ENCODE data around the gene POFUT1.
A peak's percentile ranks its signal among the peaks of the same experiment; 100 is the strongest.
"Not testable (repeated sequence)": the region's sequence is repeated elsewhere in the genome, so short reads cannot be mapped to it uniquely, and the experiment has no call there.

The POFUT1 gene

GRCh38 chr20:32236048-32236533, 28.4 kb downstream of the POFUT1 start:
- no peak for DNase-seq

DNA sequence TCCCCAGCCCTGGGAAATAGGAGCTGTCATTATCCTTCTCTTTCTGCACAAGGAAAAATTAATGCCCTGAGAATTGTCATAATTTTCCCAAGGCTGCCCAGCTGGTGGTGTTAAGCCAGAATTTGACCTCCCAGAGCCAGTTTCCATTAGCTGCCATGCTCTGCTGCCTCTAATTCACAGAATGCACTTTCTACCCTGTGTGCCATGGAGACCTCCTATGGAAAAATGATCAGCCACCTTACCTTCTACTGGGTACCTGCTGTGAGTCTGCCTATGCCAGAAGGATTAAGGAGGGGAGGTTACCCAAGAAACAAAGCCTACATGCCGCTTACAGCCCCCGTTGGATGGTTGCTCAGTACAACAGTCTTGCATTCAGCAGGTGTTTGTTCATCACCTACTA, 29.1 kb downstream of the POFUT1 start:
- no peak for DNase-seq

- no peak for DNase-seq
These were observed 29.7 kb downstream of the POFUT1 start for GRCh38 chr20:32237419-32237818.

DNA sequence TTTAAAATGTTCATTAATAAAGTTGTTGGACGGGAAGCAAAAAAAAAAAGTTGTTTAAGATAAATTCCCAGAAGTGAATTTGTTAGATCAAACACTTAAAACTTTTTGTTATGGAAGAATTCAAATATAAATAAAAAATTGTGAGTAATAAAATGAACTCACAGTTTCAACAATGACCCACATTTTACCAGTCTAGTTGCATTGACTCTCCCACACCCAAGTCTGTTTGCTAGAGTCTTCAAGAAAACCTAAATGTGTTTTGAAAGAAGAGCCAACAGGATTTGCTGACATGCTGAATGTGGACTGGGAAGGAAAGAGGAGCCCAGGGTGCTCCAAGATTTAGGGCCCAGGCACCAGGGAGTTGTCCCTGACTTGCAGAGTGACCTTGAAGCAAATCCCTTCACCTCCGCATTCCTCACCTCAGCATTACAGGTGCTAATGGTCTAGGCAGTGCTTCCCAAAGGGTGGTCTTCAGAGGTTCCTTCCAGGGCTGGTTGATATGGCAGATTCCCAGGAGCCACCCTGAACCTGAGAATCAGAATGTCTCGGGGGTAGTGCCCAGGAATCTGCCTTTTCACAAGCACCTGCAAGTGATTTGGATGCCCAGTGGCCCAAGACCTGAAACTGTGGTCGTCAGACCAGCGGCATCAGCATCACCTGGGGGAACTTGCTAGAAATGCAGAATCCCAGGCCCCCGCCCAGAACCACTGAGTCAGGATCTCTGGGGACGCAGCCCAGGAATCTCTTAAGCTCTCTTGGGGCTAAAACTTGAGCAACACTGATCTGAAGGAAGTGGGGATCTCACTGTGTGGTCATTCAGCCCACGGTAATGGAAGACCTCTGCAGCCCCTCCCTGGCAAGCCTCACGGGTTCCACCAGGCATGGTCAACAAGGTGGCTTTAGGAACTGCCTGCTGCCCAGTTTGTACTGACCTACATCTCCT, 31.1 kb downstream of the POFUT1 start:
- no peak for DNase-seq

DNA sequence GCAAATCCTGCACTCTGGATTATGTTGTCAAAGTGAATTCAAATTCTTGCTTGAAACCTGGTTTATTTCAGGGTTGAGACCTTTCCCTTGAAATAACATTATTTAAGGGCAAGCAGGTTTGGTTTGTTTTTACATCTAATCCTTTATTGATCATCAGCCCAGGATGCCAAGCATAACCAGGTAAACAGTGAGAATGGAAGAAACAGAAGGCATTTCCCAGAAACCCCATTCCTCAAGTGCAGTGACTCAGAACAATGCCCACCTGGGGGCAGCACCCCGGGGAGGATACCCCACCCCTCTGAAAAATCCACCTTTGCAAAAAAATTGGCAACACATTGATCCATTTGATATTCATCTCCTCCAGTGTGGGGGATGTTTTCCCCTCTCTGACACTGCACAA, 32.5 kb downstream of the POFUT1 start:
- DNase-seq = no peak

- no peak for DNase-seq
These were observed 34.1 kb downstream of the POFUT1 start for GRCh38 chr20:32241807-32242206.

DNA sequence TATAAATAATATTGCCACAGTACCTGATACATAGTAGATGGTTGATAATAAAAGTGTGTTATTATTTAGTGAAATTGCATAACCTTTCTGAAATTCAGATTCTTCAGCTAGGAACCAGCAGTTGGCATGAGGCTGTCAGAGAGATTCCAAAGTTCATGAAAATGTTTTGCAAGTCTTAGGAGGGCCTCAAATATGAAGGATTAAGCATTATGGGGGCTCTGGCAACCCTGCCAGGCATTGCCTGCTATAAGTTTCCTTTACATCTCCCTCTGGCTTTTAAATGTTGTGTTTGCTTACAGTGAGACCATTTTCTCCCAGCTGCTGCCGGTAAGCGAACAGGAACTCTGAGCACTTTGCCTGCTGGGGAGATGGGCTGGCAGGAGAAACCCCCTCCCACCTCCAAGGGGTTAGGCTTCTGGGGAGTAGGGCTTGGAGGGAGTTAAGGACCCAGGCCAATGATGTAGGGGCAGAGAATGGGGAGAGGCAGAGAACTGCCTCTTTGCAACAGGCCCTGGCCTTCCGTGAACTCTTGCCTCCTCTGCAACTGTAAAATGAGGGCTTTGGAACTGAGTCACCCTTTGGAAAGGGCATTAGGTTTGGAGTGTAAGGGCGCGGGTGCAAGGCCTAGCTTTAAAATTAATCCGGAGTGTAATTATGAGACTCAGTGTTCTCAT, 36.6 kb downstream of the POFUT1 start:
- no peak for DNase-seq

- DNase-seq = no peak
These were observed 37.3 kb downstream of the POFUT1 start for GRCh38 chr20:32244959-32245358.

- DNase-seq = not testable (repeated sequence)
These were observed 38.5 kb downstream of the POFUT1 start for GRCh38 chr20:32246208-32246607.

- no peak for DNase-seq
These were observed 40.4 kb downstream of the POFUT1 start for GRCh38 chr20:32248043-32248442.

DNA sequence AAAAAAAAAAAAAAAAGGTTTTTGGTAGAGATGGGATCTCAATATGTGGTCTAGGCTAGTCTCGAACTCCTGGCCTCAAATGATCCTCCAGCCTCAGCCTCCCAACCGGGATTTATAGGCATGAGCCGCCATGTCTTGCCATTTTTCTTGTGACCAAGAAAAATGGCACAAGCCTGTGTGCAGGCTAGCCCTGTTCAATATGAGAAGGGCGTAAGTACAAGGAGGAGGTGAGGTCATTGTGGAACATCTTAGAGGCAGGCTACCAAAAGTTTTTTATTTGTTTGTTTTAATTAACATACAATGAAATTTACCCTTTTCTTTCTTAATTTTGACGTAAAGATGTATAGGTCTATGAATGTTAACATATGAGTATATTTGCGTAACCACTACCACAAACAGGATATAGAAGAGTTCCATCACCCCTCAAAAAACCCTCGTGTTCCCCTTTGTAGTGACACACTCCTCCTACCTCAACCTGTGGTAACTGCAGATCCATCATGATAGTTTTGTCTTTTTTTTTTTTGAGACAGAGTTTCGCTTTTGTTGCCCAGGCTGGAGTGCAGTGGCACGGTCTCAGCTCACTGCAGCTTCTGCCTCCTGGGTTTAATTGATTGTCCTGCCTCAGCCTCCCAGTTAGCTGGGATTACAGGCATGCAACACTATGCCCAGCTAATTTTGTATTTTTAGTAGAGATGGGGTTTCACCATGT, 41.5 kb downstream of the POFUT1 start:
- DNase-seq = peak; percentile 68

GRCh38 chr20:32251470-32251869, 43.8 kb downstream of the POFUT1 start:
- DNase-seq = no peak

- DNase-seq = no peak
These were observed 44.5 kb downstream of the POFUT1 start for GRCh38 chr20:32252189-32252588.

DNA sequence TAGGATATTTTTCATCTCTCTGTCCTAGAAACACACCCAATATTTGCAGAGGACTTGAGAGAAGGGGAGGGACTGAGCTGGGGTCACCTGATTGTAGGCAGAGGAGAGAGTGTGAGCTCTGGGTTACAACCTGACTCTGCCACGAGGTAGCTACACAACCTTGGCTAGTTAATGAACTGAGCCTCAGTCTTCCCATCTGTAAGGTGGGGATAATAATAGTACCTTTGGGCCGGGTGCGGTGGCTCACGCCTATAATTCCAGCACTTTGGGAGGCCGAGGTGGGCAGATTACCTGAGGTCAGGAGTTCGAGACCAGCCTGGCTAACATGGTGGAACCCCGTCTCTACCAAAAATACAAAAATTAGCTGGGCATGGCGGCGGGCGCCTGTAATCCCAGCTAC, 53.3 kb downstream of the POFUT1 start:
- DNase-seq = not testable (repeated sequence)

- DNase-seq = no peak
These were observed 54.0 kb downstream of the POFUT1 start for GRCh38 chr20:32261644-32262043.

- DNase-seq = no peak
These were observed 55.8 kb downstream of the POFUT1 start for GRCh38 chr20:32263398-32263954.

DNA sequence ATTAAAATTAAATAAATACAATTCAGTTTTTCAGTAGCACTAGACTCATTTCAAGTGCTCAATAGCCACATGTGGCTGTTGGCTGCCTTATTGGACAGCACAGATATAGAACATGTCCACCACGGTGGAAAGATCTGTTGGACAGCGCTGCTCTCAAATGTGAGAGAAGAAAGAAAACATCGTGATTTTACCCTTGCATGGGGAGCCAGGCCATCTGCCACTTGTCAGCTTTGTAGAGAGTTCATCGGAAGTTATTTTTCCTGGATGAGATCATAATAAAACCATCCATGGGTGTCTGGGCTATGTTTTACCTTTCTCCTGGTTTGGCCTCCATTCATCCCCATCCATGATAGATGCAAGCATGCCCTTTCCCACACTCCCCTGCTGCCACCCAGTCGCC, 63.9 kb downstream of the POFUT1 start:
- DNase-seq = no peak

GRCh38 chr20:32274359-32274758, 66.7 kb downstream of the POFUT1 start:
- DNase-seq = no peak

- not testable (repeated sequence) for DNase-seq
These were observed 67.5 kb downstream of the POFUT1 start for GRCh38 chr20:32275163-32275562.

GRCh38 chr20:32277361-32278198, 69.9 kb downstream of the POFUT1 start, which contains the start of gene KIF3B:
KIF3B (plus strand) TSS chr20:32277651; CDS start chr20:32309778, 32,127 bp downstream.
- DNase-seq = peak; percentile 95

DNA sequence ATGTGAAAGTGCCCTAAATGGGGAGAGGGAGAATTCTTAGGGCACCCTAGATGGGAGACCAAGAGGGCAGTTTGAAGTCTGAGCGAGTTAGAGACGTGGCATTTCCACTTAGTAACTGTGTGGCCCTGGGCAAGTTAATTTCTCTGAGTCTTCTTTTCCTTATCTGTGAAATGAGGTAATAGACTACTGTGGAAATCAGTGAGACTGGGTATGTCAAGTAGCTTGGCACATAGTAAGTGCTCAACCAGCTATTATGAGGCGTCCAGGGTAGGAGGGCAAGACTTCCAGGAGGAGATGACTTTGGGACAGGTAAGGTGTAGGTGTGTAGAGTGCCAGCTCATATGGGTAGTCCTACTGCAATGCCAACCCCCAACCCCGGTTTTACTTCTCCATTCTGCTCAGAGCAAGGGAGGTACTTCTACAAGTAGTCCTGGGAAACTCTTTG, 70.5 kb downstream of the POFUT1 start:
- peak; percentile 44 for DNase-seq

GRCh38 chr20:32281711-32282110, 74.0 kb downstream of the POFUT1 start:
- no peak for DNase-seq

Data from hematopoietic multipotent progenitor cell treated with erythropoietin and hydrocortisone succinate and interleukin-3 and kit ligand, for 4 days (in vitro differentiated cells).